ENCODE data around the gene TBC1D17.

- TF ChIP-seq POLR2A (IDR thresholded peaks at IDR 0.05; ENCODE audit: low read length) (no peak), GATA1 (IDR thresholded peaks at IDR 0.05; ENCODE audit: low read depth, low read length) (no peak)
These were observed 7.1 kb upstream of the TBC1D17 start for GRCh38 chr19:49870309-49870901.

Data from erythroblast (primary cell).